ENCODE results near the gene TBC1D26. TPM values are rescaled to one million over a fixed set of nuclear protein-coding genes. Genes with fewer than 3 reads are reported as not detected.

TBC1D26 gene
- total RNA-seq, 1 experiment from 2014 or later = 3.5 TPM

GRCh38 chr17:15780188-15780587, 48.1 kb downstream of the TBC1D26 start:
- POLR2A ChIA-PET = no interaction called here

More at GRCh38 chr17:15780188-15780587, 48.1 kb downstream of the TBC1D26 start:
- DNase-seq (ENCODE audit: low spot score) = no peak
- Mint-ChIP-seq H3K4me1 (peaks cover 8% of the 10 kb centered on the region), H3K27ac (no peak overlapping the region), H3K4me3 (no peak overlapping the region), H3K36me3 (peaks cover 27% of the 10 kb centered on the region), H3K9me3 (peaks cover 32% of the 10 kb centered on the region), H3K27me3 (ENCODE audit: low read depth) (peaks cover 27% of the 10 kb centered on the region)
- ATAC-seq = no peak
- CTCF ChIA-PET = interaction anchor here (0.6 kb wide), 1 partner anchor 398 kb away, joined by 3 read pairs; no protein-coding TSS in a partner anchor
- TF ChIP-seq, protein P1, sequence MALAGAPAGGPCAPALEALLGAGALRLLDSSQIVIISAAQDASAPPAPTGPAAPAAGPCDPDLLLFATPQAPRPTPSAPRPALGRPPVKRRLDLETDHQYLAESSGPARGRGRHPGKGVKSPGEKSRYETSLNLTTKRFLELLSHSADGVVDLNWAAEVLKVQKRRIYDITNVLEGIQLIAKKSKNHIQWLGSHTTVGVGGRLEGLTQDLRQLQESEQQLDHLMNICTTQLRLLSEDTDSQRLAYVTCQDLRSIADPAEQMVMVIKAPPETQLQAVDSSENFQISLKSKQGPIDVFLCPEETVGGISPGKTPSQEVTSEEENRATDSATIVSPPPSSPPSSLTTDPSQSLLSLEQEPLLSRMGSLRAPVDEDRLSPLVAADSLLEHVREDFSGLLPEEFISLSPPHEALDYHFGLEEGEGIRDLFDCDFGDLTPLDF (CRISPR knock-in tag; IDR thresholded peaks at IDR 0.05) = no peak
- TF ChIP-seq JAZF1 (CRISPR knock-in tag; IDR thresholded peaks at IDR 0.05) (no peak), ZBTB21 (CRISPR knock-in tag; IDR thresholded peaks at IDR 0.05; ENCODE audit: borderline replicate concordance) (no peak), ZNF416 (CRISPR knock-in tag; IDR thresholded peaks at IDR 0.05) (no peak), ETV6 (CRISPR knock-in tag; IDR thresholded peaks at IDR 0.05) (no peak), NFYB (CRISPR knock-in tag; conservative IDR thresholded peaks at IDR 0.05; ENCODE audit: low read depth) (no peak), EMX1 (CRISPR knock-in tag; IDR thresholded peaks at IDR 0.05) (no peak), ARID4B (CRISPR knock-in tag; IDR thresholded peaks at IDR 0.05; ENCODE audit: borderline replicate concordance) (no peak), SOX15 (CRISPR knock-in tag; IDR thresholded peaks at IDR 0.05) (no peak), ZNF317 (CRISPR knock-in tag; IDR thresholded peaks at IDR 0.05; ENCODE audit: borderline replicate concordance, low read depth) (no peak), IRF2 (CRISPR knock-in tag; IDR thresholded peaks at IDR 0.05; ENCODE audit: borderline replicate concordance, low read depth) (no peak)
- TF ChIP-seq, protein P2, sequence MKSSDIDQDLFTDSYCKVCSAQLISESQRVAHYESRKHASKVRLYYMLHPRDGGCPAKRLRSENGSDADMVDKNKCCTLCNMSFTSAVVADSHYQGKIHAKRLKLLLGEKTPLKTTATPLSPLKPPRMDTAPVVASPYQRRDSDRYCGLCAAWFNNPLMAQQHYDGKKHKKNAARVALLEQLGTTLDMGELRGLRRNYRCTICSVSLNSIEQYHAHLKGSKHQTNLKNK (CRISPR knock-in tag; IDR thresholded peaks at IDR 0.05) = no peak
- TF ChIP-seq, protein P3, sequence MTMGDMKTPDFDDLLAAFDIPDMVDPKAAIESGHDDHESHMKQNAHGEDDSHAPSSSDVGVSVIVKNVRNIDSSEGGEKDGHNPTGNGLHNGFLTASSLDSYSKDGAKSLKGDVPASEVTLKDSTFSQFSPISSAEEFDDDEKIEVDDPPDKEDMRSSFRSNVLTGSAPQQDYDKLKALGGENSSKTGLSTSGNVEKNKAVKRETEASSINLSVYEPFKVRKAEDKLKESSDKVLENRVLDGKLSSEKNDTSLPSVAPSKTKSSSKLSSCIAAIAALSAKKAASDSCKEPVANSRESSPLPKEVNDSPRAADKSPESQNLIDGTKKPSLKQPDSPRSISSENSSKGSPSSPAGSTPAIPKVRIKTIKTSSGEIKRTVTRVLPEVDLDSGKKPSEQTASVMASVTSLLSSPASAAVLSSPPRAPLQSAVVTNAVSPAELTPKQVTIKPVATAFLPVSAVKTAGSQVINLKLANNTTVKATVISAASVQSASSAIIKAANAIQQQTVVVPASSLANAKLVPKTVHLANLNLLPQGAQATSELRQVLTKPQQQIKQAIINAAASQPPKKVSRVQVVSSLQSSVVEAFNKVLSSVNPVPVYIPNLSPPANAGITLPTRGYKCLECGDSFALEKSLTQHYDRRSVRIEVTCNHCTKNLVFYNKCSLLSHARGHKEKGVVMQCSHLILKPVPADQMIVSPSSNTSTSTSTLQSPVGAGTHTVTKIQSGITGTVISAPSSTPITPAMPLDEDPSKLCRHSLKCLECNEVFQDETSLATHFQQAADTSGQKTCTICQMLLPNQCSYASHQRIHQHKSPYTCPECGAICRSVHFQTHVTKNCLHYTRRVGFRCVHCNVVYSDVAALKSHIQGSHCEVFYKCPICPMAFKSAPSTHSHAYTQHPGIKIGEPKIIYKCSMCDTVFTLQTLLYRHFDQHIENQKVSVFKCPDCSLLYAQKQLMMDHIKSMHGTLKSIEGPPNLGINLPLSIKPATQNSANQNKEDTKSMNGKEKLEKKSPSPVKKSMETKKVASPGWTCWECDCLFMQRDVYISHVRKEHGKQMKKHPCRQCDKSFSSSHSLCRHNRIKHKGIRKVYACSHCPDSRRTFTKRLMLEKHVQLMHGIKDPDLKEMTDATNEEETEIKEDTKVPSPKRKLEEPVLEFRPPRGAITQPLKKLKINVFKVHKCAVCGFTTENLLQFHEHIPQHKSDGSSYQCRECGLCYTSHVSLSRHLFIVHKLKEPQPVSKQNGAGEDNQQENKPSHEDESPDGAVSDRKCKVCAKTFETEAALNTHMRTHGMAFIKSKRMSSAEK (CRISPR knock-in tag; IDR thresholded peaks at IDR 0.05; ENCODE audit: borderline replicate concordance) = no peak

All from WTC11 (cell line).